T-cell (primary cell): ENCODE measurements around the gene DUS2. TPM values are rescaled to one million over a fixed set of nuclear protein-coding genes. Genes with fewer than 3 reads are reported as not detected.

Experiments used
- ATAC-seq, 4 experiments: fragments of 200-7000 bp in 3 of 4; fragments of 150-1000 bp in 1 of 4; cut with Tn5 transposase; replicated peaks in 1 of 4; 1 replicate in 3 of 4; 2 replicates in 1 of 4; pipeline ENCODE4 v1.10.0; 2021; ENCODE audit warnings: moderate library complexity in 3 of 4, mild to moderate bottlenecking in 2 of 4, moderate number of reproducible peaks in 1 of 4
- CTCF ChIA-PET, 2 donors: fragments of 300-600 bp; sonication (Branson Sonifier 250); formaldehyde crosslinking; loops; one replicate each; lab custom pipeline; 2022; ENCODE audit warnings: antibody characterized with exemption in 2 of 2; lab: Charles Lee
- POLR2A ChIA-PET, 2 donors: fragments of 300-600 bp; sonication (Branson Sonifier 250); formaldehyde crosslinking; loops; one replicate each; lab custom pipeline; 2022; ENCODE audit warnings: antibody characterized with exemption in 2 of 2; lab: Charles Lee
- DNase-seq, 35 experiments: peaks; one replicate each; pipeline versions ENCODE4 v3.0.0 to v3.0.0-alpha.2; 2013 to 2023
- H3K27ac ChIP-seq: one replicate; pipeline ENCODE4 v1.5.1; 2013; ENCODE audit warnings: low read length
- H3K27me3 ChIP-seq, 2 experiments: replicated peaks in 1 of 2; 1 replicate in 1 of 2; 2 replicates in 1 of 2; pipeline versions ENCODE4 v1.6.1 to v1.7.0; 2013; ENCODE audit warnings: low read length in 1 of 2, mixed read lengths in 1 of 2; ENCODE audit not compliant: control insufficient read depth in 2 of 2, insufficient read depth in 2 of 2; ENCODE audit errors: extremely low read depth in 1 of 2
- H3K36me3 ChIP-seq, 2 donors: 1 replicate in 1 of 2; 2 replicates in 1 of 2; pipeline versions ENCODE4 v1.6.1 to v1.7.0; 2013; ENCODE audit warnings: low read length in 1 of 2; ENCODE audit not compliant: control insufficient read depth in 2 of 2, insufficient read depth in 1 of 2; ENCODE audit errors: extremely low read depth in 1 of 2
- H3K4me1 ChIP-seq, 2 experiments: 1 replicate in 1 of 2; 2 replicates in 1 of 2; pipeline versions ENCODE4 v1.6.1 to v1.7.0; 2013; ENCODE audit warnings: low read length in 2 of 2, mixed read lengths in 1 of 2; ENCODE audit not compliant: insufficient read depth in 2 of 2, control insufficient read depth in 1 of 2; ENCODE audit errors: extremely low read depth in 1 of 2
- H3K4me3 ChIP-seq, 2 donors: 1 replicate in 1 of 2; 2 replicates in 1 of 2; pipeline versions ENCODE4 v1.5.1 to v1.7.0; 2013; ENCODE audit warnings: mild to moderate bottlenecking in 2 of 2, low read length in 1 of 2, moderate library complexity in 1 of 2; ENCODE audit not compliant: control insufficient read depth in 1 of 2; ENCODE audit errors: extremely low read depth in 1 of 2
- H3K9me3 ChIP-seq: 2 replicates; pipeline ENCODE4 v1.7.0; 2013
- H3K27ac Mint-ChIP-seq, 2 donors: one replicate each; pipeline ENCODE4 v1.8.0; 2020 to 2021; ENCODE audit warnings: mild to moderate bottlenecking in 2 of 2, mixed read lengths in 2 of 2
- H3K27me3 Mint-ChIP-seq, 2 donors: one replicate each; pipeline ENCODE4 v1.8.0; 2021 to 2022; ENCODE audit warnings: mixed read lengths in 2 of 2
- H3K36me3 Mint-ChIP-seq: one replicate; pipeline ENCODE4 v1.8.0; 2021; ENCODE audit warnings: mixed read lengths
- H3K4me1 Mint-ChIP-seq, 3 donors: one replicate each; pipeline ENCODE4 v1.8.0; 2020 to 2022; ENCODE audit warnings: mixed read lengths in 3 of 3, mild to moderate bottlenecking in 1 of 3
- H3K4me3 Mint-ChIP-seq, 3 donors: one replicate each; pipeline ENCODE4 v1.8.0; 2020 to 2022; ENCODE audit warnings: mild to moderate bottlenecking in 3 of 3, mixed read lengths in 3 of 3, moderate library complexity in 3 of 3
- H3K9me3 Mint-ChIP-seq, 3 donors: one replicate each; pipeline ENCODE4 v1.8.0; 2020 to 2022; ENCODE audit warnings: mixed read lengths in 3 of 3
- WGBS: methylation state at CpG from one replicate; pipeline ENCODE4 v1.1.5; 2013; ENCODE audit warnings: missing lambda C conversion rate; ENCODE audit not compliant: insufficient coverage; 5-methylcytosine and 5-hydroxymethylcytosine counted together
- total RNA-seq, 35 experiments: library from RNA in 6 of 35; stranded (reverse) in 6 of 35; fragments of 120-200 nt in 1 of 35; gene quantifications; one replicate each; pipeline versions ENCODE4 v1.2.1 to v1.2.4 and lab custom pipeline; 2013 to 2026

DUS2 gene
- total RNA-seq, 5 donors from 2014 or later (not counting 1 experiment from before 2014, with no cell fraction given): 14.5 to 19.4 (median 15.8) TPM

DNA sequence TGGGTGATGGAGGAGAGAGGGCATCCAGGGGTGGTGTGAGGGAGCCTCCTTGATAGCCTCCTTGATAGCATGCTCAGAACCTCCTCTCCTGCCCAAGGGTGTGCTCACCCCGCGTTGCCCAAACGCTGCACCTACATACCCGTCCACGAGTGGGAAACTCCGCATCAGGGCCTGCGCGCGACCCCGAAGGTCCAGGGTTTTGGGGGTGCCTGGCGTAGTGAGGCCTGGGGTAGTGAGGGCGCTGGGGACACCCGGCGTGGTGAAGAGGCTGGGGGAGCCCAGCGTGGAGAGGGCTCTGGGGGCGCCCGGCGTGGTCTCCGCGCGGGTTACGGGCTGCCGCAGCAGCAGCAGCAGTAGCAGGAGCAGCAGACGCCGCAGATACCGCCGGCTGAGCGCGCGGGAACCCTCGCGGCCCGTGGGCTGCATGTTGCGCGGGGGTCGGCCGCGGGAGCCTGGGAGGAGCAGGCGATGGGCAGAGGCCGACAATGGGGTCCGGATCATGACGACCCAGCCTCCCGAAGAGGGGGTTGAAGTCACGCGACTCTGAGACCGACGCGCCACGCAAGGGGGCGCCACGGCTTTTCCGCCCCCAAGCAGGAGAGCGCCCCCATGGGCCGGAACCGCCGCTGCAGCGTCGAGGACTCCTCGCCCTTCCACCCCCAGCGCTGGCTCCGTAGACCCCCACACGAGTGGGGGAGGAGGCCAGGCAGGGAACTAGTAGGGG, 43.0 kb upstream of the DUS2 start, which contains the start of gene DPEP3:
Gene DPEP3, minus strand, starts transcription at position 545 of the 724 bp plus-strand sequence. Its CDS starts 119 bp downstream, at position 426.
- WGBS: 79% methylated on average over 41 of the region's 62 CpGs
- no peak within 1 kb of the TSS for H3K4me3 Mint-ChIP-seq
- Histone ChIP-seq H3K27me3 (peaks cover 0 to 17% of the 10 kb centered on the region in 2 experiments), H3K4me1 (peaks cover 8 to 23% of the 10 kb centered on the region in 2 experiments), H3K36me3 (no peaks in the 10 kb centered on the region), H3K27ac (no peak within 1 kb of the TSS), H3K9me3 (no peaks in the 10 kb centered on the region), H3K4me3 (no peak within 1 kb of the TSS)
- ChIA-PET POLR2A (no interaction called here), CTCF (no interaction called here)
- ATAC-seq: peak in 1 of 4 experiments; percentile 17
- H3K4me1 Mint-ChIP-seq: peaks cover 23 to 26% (median 25%) of the 10 kb centered on the region in 3 donors
- peaks cover 0 to 1% of the 10 kb centered on the region in 2 donors for H3K27me3 Mint-ChIP-seq
- no peaks in the 10 kb centered on the region for H3K36me3 Mint-ChIP-seq
- DNase-seq: peak in 3 of 35 experiments; percentile 23 to 43 (median 38)
- no peaks in the 10 kb centered on the region for H3K9me3 Mint-ChIP-seq
- H3K27ac Mint-ChIP-seq: no peak within 1 kb of the TSS

- Histone ChIP-seq H3K9me3 (no peaks in the 10 kb centered on the region), H3K4me1 (peaks cover 8 to 27% of the 10 kb centered on the region in 2 experiments), H3K27ac (no peak overlapping the region), H3K4me3 (no peak overlapping the region), H3K27me3 (peaks cover 0 to 11% of the 10 kb centered on the region in 2 experiments), H3K36me3 (no peaks in the 10 kb centered on the region)
- H3K9me3 Mint-ChIP-seq: no peaks in the 10 kb centered on the region
- WGBS: 95% methylated on average over 34 of the region's 49 CpGs
- ChIA-PET CTCF (interaction anchor here in 1 of 2 donors (0.6 kb wide), 1 partner anchor 153 kb away, joined by 8 read pairs; no protein-coding TSS in a partner anchor), POLR2A (no interaction called here)
- DNase-seq (no peak), ATAC-seq (no peak)
- H3K27me3 Mint-ChIP-seq: peaks cover 0 to 1% of the 10 kb centered on the region in 2 donors
- no peak overlapping the region for H3K27ac Mint-ChIP-seq
- H3K4me3 Mint-ChIP-seq: no peak overlapping the region
- H3K4me1 Mint-ChIP-seq: peaks cover 23 to 26% (median 25%) of the 10 kb centered on the region in 3 donors
- no peaks in the 10 kb centered on the region for H3K36me3 Mint-ChIP-seq
These were observed 40.9 kb upstream of the DUS2 start for GRCh38 chr16:67982011-67982696.

DNA sequence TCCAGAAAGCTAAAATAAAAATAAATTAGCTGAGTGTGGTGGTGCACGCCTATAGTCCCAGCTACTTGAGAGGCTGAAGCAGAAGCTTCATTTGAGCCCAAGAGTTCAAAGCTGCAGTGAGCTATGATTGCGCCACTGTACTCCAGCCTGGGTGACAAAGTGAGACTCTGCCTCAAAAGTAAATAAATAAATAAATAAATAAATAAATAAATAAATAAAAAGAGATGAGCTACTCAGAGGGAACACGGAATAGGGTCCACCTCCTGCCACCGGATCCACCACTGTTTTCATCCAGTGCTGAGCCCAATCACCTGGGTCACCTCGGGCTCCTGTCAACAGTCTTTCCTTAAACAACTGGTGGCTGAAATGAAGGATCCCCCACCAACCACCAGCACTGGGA, 36.1 kb upstream of the DUS2 start:
- Mint-ChIP-seq H3K4me1 (peaks cover 25 to 38% (median 26%) of the 10 kb centered on the region in 3 donors), H3K36me3 (peaks cover 7% of the 10 kb centered on the region), H3K27me3 (no peaks in the 10 kb centered on the region), H3K9me3 (no peaks in the 10 kb centered on the region), H3K27ac (no peak overlapping the region), H3K4me3 (no peak overlapping the region)
- peaks cover 6 to 8% of the 10 kb centered on the region in 2 donors for H3K36me3 ChIP-seq
- CTCF ChIA-PET: interaction anchor here in 1 of 2 donors (0.6 to 0.8 kb wide), 2 partner anchors 54 to 57 kb away, joined by 4 to 6 read pairs; no protein-coding TSS in a partner anchor
- no peaks in the 10 kb centered on the region for H3K27me3 ChIP-seq
- no peaks in the 10 kb centered on the region for H3K9me3 ChIP-seq
- peaks cover 8 to 27% of the 10 kb centered on the region in 2 experiments for H3K4me1 ChIP-seq
- POLR2A ChIA-PET: interaction anchor here in 1 of 2 donors (0.5 to 0.6 kb wide), 2 partner anchors 12 to 106 kb away, joined by 3 to 4 read pairs; no protein-coding TSS in a partner anchor
- H3K27ac ChIP-seq: no peak overlapping the region
- DNase-seq: no peak
- 90% methylated on average over 3 of the region's 5 CpGs for WGBS
- no peak overlapping the region for H3K4me3 ChIP-seq
- no peak for ATAC-seq

DNA sequence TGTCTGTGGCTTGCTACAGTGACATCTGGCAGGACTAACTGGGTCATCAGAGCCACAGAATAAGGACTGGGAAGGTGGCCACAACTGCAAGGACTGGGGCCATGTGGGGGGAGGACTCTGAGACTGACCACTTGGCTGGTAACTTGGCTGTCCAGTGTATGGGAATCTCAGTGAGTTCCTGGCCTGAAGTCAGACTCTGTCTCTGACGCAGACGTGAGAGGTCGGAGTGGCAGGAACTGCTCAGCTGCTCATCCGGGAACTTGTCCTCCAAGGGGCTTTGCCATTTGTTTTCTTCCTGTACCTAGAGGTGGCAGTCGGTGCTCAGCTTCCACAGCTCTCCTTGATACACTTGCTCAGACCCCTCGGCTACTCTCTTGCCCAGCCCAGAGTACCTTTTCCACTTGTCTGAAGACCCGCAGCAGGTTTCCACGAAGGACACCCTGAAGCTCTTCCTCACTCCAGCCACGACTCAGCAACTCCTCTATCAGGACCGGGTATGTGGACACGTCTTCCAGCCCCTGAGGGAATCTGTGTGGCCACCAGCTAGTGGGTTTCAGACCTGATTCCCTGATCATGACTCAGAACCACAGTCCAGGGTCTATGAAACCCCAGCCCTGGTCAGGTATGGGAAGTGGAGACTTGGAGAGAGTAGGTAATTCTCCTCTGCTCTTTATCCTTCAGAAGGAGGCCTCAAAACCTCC, 35.5 kb upstream of the DUS2 start:
- H3K27me3 ChIP-seq: no peaks in the 10 kb centered on the region
- no peak overlapping the region for H3K4me3 ChIP-seq
- no peaks in the 10 kb centered on the region for H3K9me3 Mint-ChIP-seq
- WGBS: 92% methylated on average over 8 of the region's 11 CpGs
- POLR2A ChIA-PET: interaction anchor here (0.5 to 0.6 kb wide), 3 partner anchors 11 to 105 kb away, joined by 3 to 14 read pairs (median 4); no protein-coding TSS in a partner anchor
- peaks cover 7% of the 10 kb centered on the region for H3K36me3 Mint-ChIP-seq
- no peaks in the 10 kb centered on the region for H3K27me3 Mint-ChIP-seq
- no peak for DNase-seq
- no peaks in the 10 kb centered on the region for H3K9me3 ChIP-seq
- H3K36me3 ChIP-seq: peaks cover 6 to 9% of the 10 kb centered on the region in 2 donors
- peak overlapping the region; percentile 80 to 82 for H3K27ac Mint-ChIP-seq
- no peak for ATAC-seq
- CTCF ChIA-PET: interaction anchor here in 1 of 2 donors (0.6 kb wide), 1 partner anchor 46 kb away, joined by 5 read pairs; no protein-coding TSS in a partner anchor
- no peak overlapping the region for H3K4me3 Mint-ChIP-seq
- peaks cover 23 to 42% (median 29%) of the 10 kb centered on the region in 3 donors for H3K4me1 Mint-ChIP-seq
- peaks cover 8 to 32% of the 10 kb centered on the region in 2 experiments for H3K4me1 ChIP-seq
- no peak overlapping the region for H3K27ac ChIP-seq

DNA sequence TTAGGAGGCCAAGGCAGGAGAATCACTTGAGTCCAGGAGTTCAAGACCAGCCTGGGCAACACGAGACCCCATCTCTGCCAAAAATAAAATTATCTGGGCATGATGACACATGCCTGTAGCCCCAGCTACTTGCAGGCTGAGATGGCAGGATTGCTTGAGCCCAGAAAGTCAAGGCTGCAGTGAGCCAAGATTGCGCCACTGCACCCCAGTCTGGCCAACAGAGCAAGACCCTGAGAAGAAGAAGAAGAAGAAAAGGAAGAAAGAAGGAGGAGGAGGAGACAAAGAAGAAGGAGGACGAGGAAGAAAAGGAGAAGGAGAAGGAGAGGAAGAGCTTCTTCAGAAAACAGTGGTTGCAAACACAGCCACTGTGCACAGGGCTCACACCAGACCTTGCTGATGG, 34.4 kb upstream of the DUS2 start:
- ATAC-seq: no peak
- 80% methylated on average over 3 of the region's 3 CpGs for WGBS

More for the DNA sequence above, 34.4 kb upstream of the DUS2 start:
- Histone ChIP-seq H3K27me3 (no peaks in the 10 kb centered on the region), H3K4me1 (peaks cover 11 to 33% of the 10 kb centered on the region in 2 experiments), H3K36me3 (peaks cover 6 to 9% of the 10 kb centered on the region in 2 donors), H3K9me3 (no peaks in the 10 kb centered on the region), H3K4me3 (no peak overlapping the region), H3K27ac (no peak overlapping the region)
- Mint-ChIP-seq H3K4me3 (no peak overlapping the region), H3K36me3 (peaks cover 7% of the 10 kb centered on the region), H3K9me3 (no peaks in the 10 kb centered on the region), H3K4me1 (peaks cover 15 to 40% (median 27%) of the 10 kb centered on the region in 3 donors), H3K27ac (peak overlapping the region; percentile 56 to 86), H3K27me3 (no peaks in the 10 kb centered on the region)
- CTCF ChIA-PET: interaction anchor here (0.5 to 0.9 kb wide), 4 partner anchors 19 to 216 kb away, joined by 3 to 7 read pairs (median 4); no protein-coding TSS in a partner anchor
- DNase-seq: no peak
- POLR2A ChIA-PET: no interaction called here
